ENCODE results near the gene GOLGA3. TPM values are rescaled to one million over a fixed set of nuclear protein-coding genes. Genes with fewer than 3 reads are reported as not detected.
A peak's percentile ranks its signal among the peaks of the same experiment; 100 is the strongest.
"Not testable (repeated sequence)": the region's sequence is repeated elsewhere in the genome, so short reads cannot be mapped to it uniquely, and the experiment has no call there.

The GOLGA3 gene, protein sequence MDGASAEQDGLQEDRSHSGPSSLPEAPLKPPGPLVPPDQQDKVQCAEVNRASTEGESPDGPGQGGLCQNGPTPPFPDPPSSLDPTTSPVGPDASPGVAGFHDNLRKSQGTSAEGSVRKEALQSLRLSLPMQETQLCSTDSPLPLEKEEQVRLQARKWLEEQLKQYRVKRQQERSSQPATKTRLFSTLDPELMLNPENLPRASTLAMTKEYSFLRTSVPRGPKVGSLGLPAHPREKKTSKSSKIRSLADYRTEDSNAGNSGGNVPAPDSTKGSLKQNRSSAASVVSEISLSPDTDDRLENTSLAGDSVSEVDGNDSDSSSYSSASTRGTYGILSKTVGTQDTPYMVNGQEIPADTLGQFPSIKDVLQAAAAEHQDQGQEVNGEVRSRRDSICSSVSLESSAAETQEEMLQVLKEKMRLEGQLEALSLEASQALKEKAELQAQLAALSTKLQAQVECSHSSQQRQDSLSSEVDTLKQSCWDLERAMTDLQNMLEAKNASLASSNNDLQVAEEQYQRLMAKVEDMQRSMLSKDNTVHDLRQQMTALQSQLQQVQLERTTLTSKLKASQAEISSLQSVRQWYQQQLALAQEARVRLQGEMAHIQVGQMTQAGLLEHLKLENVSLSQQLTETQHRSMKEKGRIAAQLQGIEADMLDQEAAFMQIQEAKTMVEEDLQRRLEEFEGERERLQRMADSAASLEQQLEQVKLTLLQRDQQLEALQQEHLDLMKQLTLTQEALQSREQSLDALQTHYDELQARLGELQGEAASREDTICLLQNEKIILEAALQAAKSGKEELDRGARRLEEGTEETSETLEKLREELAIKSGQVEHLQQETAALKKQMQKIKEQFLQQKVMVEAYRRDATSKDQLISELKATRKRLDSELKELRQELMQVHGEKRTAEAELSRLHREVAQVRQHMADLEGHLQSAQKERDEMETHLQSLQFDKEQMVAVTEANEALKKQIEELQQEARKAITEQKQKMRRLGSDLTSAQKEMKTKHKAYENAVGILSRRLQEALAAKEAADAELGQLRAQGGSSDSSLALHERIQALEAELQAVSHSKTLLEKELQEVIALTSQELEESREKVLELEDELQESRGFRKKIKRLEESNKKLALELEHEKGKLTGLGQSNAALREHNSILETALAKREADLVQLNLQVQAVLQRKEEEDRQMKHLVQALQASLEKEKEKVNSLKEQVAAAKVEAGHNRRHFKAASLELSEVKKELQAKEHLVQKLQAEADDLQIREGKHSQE (N-terminal part only)
- 133 and 148 TPM in 2 replicates for total RNA-seq

DNA sequence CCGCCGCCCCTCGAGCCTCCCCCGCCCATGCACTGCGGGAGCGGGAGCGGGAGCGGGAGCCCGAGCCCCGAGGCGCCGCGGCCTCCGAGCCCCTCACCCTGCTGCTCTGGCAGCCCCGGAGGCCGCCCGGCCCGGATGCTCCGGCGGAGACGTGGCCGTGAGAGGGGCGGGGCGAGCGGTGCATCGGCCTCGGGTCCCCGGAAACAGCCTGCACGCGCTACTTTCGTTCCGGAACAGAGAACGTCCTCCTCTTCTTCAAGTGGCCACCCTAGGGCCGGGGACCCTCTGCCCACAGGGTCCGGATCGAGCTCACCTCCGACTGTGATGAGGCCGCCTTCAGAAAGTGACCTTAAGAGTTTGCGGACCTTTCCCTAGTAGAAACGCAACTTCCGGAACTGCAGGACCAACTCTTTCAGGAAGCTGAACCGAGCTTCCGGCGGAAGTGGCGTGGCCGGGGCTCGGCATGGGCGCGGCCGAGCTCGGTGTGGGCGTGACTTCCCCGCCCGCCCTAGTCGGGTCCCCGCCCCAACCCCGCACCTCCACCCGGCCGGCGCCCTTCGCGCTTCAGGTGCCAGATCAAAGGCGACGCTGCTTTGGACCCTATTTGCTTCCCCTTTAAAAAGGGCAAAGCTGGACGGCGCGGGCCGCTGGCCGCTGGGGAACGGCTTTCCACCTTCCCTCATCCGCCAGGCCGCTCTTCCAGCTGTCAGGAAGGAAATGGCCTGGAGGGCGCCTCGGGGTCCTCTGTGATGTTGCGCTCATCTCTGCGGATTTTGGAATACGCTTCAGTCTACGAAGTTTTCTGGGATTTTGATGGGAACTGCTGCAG is at the start of gene GOLGA3:
Gene GOLGA3, minus strand, starts transcription at position 164 of the 829 bp plus-strand sequence. CDS start 6,741 bp downstream, outside the sequence.
- peak; percentile 96 for DNase-seq (ENCODE audit: low read depth)
- TF ChIP-seq, protein P1, sequence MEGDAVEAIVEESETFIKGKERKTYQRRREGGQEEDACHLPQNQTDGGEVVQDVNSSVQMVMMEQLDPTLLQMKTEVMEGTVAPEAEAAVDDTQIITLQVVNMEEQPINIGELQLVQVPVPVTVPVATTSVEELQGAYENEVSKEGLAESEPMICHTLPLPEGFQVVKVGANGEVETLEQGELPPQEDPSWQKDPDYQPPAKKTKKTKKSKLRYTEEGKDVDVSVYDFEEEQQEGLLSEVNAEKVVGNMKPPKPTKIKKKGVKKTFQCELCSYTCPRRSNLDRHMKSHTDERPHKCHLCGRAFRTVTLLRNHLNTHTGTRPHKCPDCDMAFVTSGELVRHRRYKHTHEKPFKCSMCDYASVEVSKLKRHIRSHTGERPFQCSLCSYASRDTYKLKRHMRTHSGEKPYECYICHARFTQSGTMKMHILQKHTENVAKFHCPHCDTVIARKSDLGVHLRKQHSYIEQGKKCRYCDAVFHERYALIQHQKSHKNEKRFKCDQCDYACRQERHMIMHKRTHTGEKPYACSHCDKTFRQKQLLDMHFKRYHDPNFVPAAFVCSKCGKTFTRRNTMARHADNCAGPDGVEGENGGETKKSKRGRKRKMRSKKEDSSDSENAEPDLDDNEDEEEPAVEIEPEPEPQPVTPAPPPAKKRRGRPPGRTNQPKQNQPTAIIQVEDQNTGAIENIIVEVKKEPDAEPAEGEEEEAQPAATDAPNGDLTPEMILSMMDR (IDR thresholded peaks at IDR 0.05; ENCODE audit: insufficient read depth, low read depth, low read length), result no peak
- H3K4me3 ChIP-seq (ENCODE audit: low read depth, low read length), result peak within 1 kb of the TSS; percentile 98

DNA sequence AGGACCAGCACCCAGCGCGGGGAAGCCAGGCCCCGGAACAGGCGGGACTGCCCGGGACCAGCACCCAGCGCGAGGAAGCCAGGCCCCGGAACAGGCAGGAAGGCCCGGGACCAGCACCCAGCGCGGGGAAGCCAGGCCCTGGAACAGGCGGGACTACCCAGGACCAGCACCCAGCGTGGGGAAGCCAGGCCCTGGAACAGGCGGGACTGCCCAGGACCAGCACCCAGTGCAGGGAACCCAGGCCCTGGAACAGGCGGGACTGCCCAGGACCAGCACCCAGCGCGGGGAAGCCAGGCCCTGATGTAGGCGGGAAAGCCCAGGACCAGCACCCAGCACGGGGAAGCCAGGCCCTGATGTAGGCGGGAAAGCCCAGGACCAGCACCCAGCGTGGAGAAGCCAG is 46.0 kb upstream of the GOLGA3 start:
- not testable (repeated sequence) for H3K4me3 ChIP-seq (ENCODE audit: low read depth, low read length); DNase-seq (ENCODE audit: low read depth)

DNA sequence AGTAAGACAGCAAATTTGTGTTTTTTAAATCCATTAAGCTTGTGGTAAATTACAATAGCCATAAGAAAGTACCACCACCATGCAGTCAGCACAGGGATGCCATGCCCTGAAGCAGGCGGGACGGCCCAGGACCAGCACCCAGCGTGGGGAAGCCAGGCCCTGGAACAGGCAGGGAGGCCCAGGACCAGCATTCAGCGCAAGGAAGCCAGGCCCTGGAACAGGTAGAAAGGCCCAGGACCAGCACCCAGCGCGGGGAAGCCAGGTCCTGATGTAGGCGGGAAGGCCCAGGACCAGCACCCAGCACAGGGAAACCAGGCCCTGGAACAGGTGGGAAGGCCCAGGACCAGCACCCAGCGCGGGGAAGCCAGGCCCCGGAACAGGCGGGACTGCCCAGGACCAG is 45.5 kb upstream of the GOLGA3 start:
- no peak overlapping the region for H3K4me3 ChIP-seq (ENCODE audit: low read depth, low read length)
- TF ChIP-seq, protein P1 (IDR thresholded peaks at IDR 0.05; ENCODE audit: insufficient read depth, low read depth, low read length), result no peak
- no peak for DNase-seq (ENCODE audit: low read depth)

DNA sequence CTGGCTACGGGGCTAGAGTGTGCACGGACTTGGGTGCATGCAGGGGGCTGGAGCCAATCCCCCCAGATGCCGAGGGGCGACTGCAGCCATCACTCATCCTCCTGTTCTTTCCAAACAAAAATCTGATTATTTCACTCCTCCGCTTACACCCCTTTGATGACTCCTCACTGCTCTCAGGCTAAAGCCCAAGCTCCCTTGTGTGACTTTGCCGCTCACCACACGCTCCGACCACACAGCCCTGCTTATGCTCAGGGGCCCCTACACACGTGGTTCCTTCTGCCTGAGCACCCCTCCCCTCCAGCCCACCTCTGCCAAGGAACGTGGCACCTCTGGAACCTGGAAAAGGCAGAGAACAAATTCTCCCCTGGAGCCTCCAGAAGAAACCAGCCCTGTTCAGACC is 45.1 kb upstream of the GOLGA3 start:
- TF ChIP-seq, protein P1 (IDR thresholded peaks at IDR 0.05; ENCODE audit: insufficient read depth, low read depth, low read length), result no peak
- no peak overlapping the region for H3K4me3 ChIP-seq (ENCODE audit: low read depth, low read length)
- DNase-seq (ENCODE audit: low read depth), result no peak

DNA sequence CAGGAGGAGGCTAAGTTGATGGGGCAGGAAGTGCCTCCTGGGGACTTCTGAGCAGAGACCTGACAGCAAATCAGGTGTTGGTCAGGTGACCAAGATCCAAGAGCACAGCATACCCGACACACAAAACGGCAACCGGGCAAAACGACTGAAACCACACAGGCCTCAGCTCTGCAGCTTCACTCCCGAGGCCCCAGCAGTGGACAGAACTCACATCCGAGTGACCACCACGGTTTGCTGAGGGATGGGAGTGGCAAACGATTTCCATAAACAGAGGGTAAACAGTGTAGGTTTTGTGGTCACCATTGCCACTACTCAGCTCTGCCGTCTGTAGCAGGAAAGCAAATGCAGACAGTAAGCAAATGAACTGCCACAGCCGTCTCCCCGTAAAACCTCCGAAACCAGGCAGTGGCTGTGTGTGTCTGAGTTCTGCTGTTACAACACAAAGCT is 44.3 kb upstream of the GOLGA3 start:
- DNase-seq (ENCODE audit: low read depth), result no peak
- TF ChIP-seq, protein P1 (IDR thresholded peaks at IDR 0.05; ENCODE audit: insufficient read depth, low read depth, low read length), result no peak
- no peak overlapping the region for H3K4me3 ChIP-seq (ENCODE audit: low read depth, low read length)

DNA sequence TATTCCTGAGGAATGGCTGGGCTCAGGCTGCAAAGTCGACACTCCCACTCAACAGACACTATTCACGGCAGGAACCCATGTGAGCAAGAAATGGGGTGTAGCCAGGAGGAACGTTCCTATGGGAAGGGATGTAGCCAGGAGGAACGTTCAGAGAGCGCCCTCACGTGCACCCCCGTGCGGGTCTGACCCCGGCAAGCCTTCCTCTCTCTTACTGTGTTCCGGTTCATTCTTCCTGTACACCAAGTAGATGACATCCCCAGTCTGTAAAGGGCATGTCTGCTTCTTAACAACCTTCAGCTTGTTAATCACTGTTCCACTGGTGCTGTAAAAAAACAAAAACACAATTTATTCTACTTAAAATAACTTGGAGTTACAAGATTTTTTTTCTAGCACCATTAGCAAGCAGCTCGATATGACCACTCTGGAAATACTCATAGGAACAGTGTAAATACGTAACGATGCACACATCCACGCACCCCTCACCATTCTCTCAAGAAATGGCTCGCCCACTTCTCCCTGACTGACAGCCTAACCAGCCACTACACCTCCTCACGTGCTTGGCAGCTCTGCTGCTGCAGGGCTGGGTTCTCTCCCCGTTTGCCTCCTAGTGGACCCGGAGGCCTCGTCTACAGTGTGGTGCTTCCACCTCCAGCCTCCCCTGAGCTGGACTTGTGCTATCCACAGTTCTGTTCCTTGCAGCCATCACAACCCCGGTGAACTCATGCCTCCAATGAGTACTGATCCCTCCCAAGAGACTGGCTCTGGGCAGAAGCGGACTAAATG is 43.6 kb upstream of the GOLGA3 start:
- no peak for DNase-seq (ENCODE audit: low read depth)
- H3K4me3 ChIP-seq (ENCODE audit: low read depth, low read length), result no peak overlapping the region
- TF ChIP-seq, protein P1 (IDR thresholded peaks at IDR 0.05; ENCODE audit: insufficient read depth, low read depth, low read length), result no peak

Measured in fibroblast of villous mesenchyme (primary cell).